ENCODE data around the gene SEPTIN1.

SEPTIN1 gene

DNA sequence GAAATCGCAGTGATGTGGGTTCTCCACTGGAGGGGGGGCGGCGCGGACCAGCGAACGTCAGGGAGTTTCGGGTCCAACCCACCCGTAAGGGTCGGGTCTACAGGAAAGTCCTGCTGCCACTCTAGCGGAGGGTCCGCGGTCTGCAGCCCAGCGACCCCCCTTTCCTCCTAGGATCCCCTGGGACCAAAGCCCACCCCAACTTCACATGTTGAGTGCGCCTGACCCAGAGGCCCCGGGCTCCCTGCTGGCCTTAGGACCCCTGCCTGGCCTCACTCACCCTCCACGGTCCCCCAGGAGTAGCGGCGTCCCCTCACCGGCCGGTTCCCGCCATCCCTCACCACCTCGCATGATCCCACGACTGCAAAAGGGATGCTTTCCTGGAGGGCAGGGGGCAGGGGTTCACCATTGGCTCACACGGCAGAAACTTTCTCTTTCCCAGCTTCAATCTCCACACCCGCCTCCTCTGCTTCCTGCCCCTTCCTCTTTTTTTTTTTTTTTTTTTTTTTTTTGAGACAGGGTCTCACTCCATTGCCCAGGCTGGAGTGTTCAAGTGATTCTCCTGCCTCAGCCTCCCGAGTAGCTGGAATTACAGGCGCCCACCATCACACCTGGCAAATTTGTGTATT is 3.1 kb downstream of the SEPTIN1 start:
- Histone ChIP-seq H3K36me3 (ENCODE audit: insufficient read depth, low read length) (no peaks in the 10 kb centered on the region), H3K4me3 (ENCODE audit: low read length, poor library complexity, severe bottlenecking) (peak overlapping the region; percentile 97), H3K9ac (ENCODE audit: low read depth, low read length, poor library complexity, severe bottlenecking) (peak overlapping the region; percentile 90), H3K4me1 (ENCODE audit: insufficient read depth, low read length, poor library complexity, severe bottlenecking) (peaks cover 61% of the 10 kb centered on the region), H3K4me2 (ENCODE audit: low read depth, low read length, poor library complexity, severe bottlenecking) (peak overlapping the region; percentile 88), H3F3A (ENCODE audit: low read depth) (peaks cover 16% of the 10 kb centered on the region), H2AFZ (ENCODE audit: low read length) (no peak overlapping the region), H3K27me3 (ENCODE audit: insufficient read depth, low read length, poor library complexity, severe bottlenecking) (no peaks in the 10 kb centered on the region), H3K9me2 (replicated peaks; ENCODE audit: low read depth, low read length) (no peaks in the 10 kb centered on the region), H3K79me2 (ENCODE audit: insufficient read depth, low read length) (peaks cover 46% of the 10 kb centered on the region), H3K9me3 (ENCODE audit: insufficient read depth, low read depth, low read length) (no peaks in the 10 kb centered on the region), H4K20me1 (ENCODE audit: insufficient read depth, low read length, poor library complexity, severe bottlenecking) (peaks cover 13% of the 10 kb centered on the region)
- no peak for TF ChIP-seq EZH2phosphoT487 (IDR thresholded peaks at IDR 0.05; ENCODE audit: borderline replicate concordance)
- TF ChIP-seq, protein P1, sequence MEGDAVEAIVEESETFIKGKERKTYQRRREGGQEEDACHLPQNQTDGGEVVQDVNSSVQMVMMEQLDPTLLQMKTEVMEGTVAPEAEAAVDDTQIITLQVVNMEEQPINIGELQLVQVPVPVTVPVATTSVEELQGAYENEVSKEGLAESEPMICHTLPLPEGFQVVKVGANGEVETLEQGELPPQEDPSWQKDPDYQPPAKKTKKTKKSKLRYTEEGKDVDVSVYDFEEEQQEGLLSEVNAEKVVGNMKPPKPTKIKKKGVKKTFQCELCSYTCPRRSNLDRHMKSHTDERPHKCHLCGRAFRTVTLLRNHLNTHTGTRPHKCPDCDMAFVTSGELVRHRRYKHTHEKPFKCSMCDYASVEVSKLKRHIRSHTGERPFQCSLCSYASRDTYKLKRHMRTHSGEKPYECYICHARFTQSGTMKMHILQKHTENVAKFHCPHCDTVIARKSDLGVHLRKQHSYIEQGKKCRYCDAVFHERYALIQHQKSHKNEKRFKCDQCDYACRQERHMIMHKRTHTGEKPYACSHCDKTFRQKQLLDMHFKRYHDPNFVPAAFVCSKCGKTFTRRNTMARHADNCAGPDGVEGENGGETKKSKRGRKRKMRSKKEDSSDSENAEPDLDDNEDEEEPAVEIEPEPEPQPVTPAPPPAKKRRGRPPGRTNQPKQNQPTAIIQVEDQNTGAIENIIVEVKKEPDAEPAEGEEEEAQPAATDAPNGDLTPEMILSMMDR (conservative IDR thresholded peaks at IDR 0.05; ENCODE audit: low read length) = no peak

- Histone ChIP-seq H4K20me1 (ENCODE audit: insufficient read depth, low read length, poor library complexity, severe bottlenecking) (peaks cover 13% of the 10 kb centered on the region), H3K27me3 (ENCODE audit: insufficient read depth, low read length, poor library complexity, severe bottlenecking) (no peaks in the 10 kb centered on the region), H3K9ac (ENCODE audit: low read depth, low read length, poor library complexity, severe bottlenecking) (peak overlapping the region; percentile 90), H3K36me3 (ENCODE audit: insufficient read depth, low read length) (no peaks in the 10 kb centered on the region), H2AFZ (ENCODE audit: low read length) (peak overlapping the region; percentile 88), H3K79me2 (ENCODE audit: insufficient read depth, low read length) (peaks cover 42% of the 10 kb centered on the region), H3K4me3 (ENCODE audit: low read length, poor library complexity, severe bottlenecking) (peak overlapping the region; percentile 97), H3K4me2 (ENCODE audit: low read depth, low read length, poor library complexity, severe bottlenecking) (peak overlapping the region; percentile 99), H3K9me3 (ENCODE audit: insufficient read depth, low read depth, low read length) (no peaks in the 10 kb centered on the region), H3F3A (ENCODE audit: low read depth) (peaks cover 16% of the 10 kb centered on the region), H3K9me2 (replicated peaks; ENCODE audit: low read depth, low read length) (no peaks in the 10 kb centered on the region), H3K4me1 (ENCODE audit: insufficient read depth, low read length, poor library complexity, severe bottlenecking) (peaks cover 58% of the 10 kb centered on the region)
- TF ChIP-seq, protein P1 (conservative IDR thresholded peaks at IDR 0.05; ENCODE audit: low read length) = peak; percentile 21; the same call in 1 of the 2 replicates
- TF ChIP-seq EZH2phosphoT487 (IDR thresholded peaks at IDR 0.05; ENCODE audit: borderline replicate concordance) = no peak
These were observed 3.9 kb downstream of the SEPTIN1 start for GRCh38 chr16:30378236-30379157.

DNA sequence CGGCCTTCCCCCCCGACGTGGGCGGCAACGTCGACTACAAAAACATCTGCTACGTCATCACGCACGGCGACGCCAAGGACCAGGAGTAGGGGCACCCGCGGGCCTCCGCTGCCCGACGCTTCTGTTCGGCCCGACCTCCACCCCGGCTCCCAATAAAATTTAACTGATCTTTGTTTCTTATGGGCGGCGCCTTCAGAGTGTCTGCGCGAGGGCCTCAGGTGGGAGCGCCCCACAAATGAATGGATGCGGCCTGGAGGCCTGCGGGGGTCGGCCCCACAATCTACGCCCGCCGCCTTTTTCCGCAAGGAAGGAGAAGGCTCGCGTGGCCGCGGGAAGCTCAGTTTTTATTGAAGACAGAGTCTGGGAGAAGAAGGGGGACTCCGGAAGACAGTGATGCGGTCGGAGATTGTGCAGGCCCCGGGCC is 4.5 kb downstream of the SEPTIN1 start:
- no peaks in the 10 kb centered on the region for H3K27me3 ChIP-seq (ENCODE audit: insufficient read depth, low read length, poor library complexity, severe bottlenecking)
- no peak for TF ChIP-seq EZH2phosphoT487 (IDR thresholded peaks at IDR 0.05; ENCODE audit: borderline replicate concordance)
- TF ChIP-seq, protein P1 (conservative IDR thresholded peaks at IDR 0.05; ENCODE audit: low read length) = no peak
- H4K20me1 ChIP-seq (ENCODE audit: insufficient read depth, low read length, poor library complexity, severe bottlenecking) = peaks cover 13% of the 10 kb centered on the region
- peaks cover 40% of the 10 kb centered on the region for H3K79me2 ChIP-seq (ENCODE audit: insufficient read depth, low read length)
- H3K9me3 ChIP-seq (ENCODE audit: insufficient read depth, low read depth, low read length) = no peaks in the 10 kb centered on the region
- no peaks in the 10 kb centered on the region for H3K36me3 ChIP-seq (ENCODE audit: insufficient read depth, low read length)
- H3K9me2 ChIP-seq (replicated peaks; ENCODE audit: low read depth, low read length) = no peaks in the 10 kb centered on the region
- peaks cover 53% of the 10 kb centered on the region for H3K4me1 ChIP-seq (ENCODE audit: insufficient read depth, low read length, poor library complexity, severe bottlenecking)
- peak overlapping the region; percentile 90 for H3K9ac ChIP-seq (ENCODE audit: low read depth, low read length, poor library complexity, severe bottlenecking)
- peak overlapping the region; percentile 97 for H3K4me3 ChIP-seq (ENCODE audit: low read length, poor library complexity, severe bottlenecking)
- H3F3A ChIP-seq (ENCODE audit: low read depth) = peaks cover 16% of the 10 kb centered on the region
- peak overlapping the region; percentile 99 for H3K4me2 ChIP-seq (ENCODE audit: low read depth, low read length, poor library complexity, severe bottlenecking)
- H2AFZ ChIP-seq (ENCODE audit: low read length) = peak overlapping the region; percentile 78; the same call in 1 of the 2 replicates
